ENCODE data around the gene GOLIM4. TPM values are rescaled to one million over a fixed set of nuclear protein-coding genes. Genes with fewer than 3 reads are reported as not detected.

GOLIM4 gene
- total RNA-seq, 1 experiment from 2014 or later = 24.6 TPM

- H3K4ac ChIP-seq (ENCODE audit: low read depth, low read length) = no peak overlapping the region
- H3K14ac ChIP-seq (ENCODE audit: insufficient read depth, low read length) = no peak overlapping the region
- no peak overlapping the region for H4K91ac ChIP-seq (ENCODE audit: insufficient read length, low read depth, low read length)
- no peaks in the 10 kb centered on the region for H3K9me3 ChIP-seq (ENCODE audit: control insufficient read depth, low read depth, low read length)
- no peak overlapping the region for H2AK5ac ChIP-seq (ENCODE audit: insufficient read length, low read length)
- no peak for TF ChIP-seq CTCF (conservative IDR thresholded peaks at IDR 0.05)
- no peak overlapping the region for H3K27ac ChIP-seq (ENCODE audit: insufficient read length, low read depth, low read length)
- H3K79me1 ChIP-seq (ENCODE audit: insufficient read depth, low read depth, low read length, poor library complexity, severe bottlenecking) = peaks cover 3% of the 10 kb centered on the region
- Mint-ChIP-seq H3K4me3 (no peak overlapping the region), H3K27me3 (ENCODE audit: low read depth) (no peaks in the 10 kb centered on the region), H3K27ac (no peak overlapping the region; a peak in 1 of 7 replicates), H3K36me3 (ENCODE audit: insufficient read depth in 1 of 3, low read depth in 3 of 3) (no peaks in the 10 kb centered on the region), H3K9me3 (no peaks in the 10 kb centered on the region; a peak in 1 of 5 replicates), H3K4me1 (peaks cover 0 to 6% of the 10 kb centered on the region in 2 experiments; a peak in 2 of 4 replicates)
- no peaks in the 10 kb centered on the region for H3K27me3 ChIP-seq (ENCODE audit: insufficient read depth, low read length)
- H2BK20ac ChIP-seq (ENCODE audit: low read depth, low read length, poor library complexity, severe bottlenecking) = no peak overlapping the region
- no peak for DNase-seq
- no peak overlapping the region for H2BK12ac ChIP-seq (ENCODE audit: insufficient read length, low read depth, low read length)
- no peak overlapping the region for H3K23ac ChIP-seq (ENCODE audit: insufficient read length, low read depth, low read length)
- H4K8ac ChIP-seq (replicated peaks; ENCODE audit: insufficient read length, low read depth, low read length) = no peak overlapping the region
- no peak overlapping the region for H2AFZ ChIP-seq (ENCODE audit: low read length)
- no peak overlapping the region for H2BK5ac ChIP-seq (ENCODE audit: insufficient read length, low read length)
- H3K4me1 ChIP-seq (ENCODE audit: insufficient read depth, low read length) = no peaks in the 10 kb centered on the region
- H4K20me1 ChIP-seq (ENCODE audit: control insufficient read depth, insufficient read depth, insufficient read length) = no peaks in the 10 kb centered on the region
- no peak overlapping the region for H3K9ac ChIP-seq (ENCODE audit: extremely low read depth, insufficient read length, low read length)
- H3K23me2 ChIP-seq (ENCODE audit: insufficient read length, low read depth, low read length, poor library complexity, severe bottlenecking) = no peaks in the 10 kb centered on the region
- peaks cover 3% of the 10 kb centered on the region for H3K79me2 ChIP-seq (ENCODE audit: insufficient read depth, low read length)
- no peak overlapping the region for H3K18ac ChIP-seq (ENCODE audit: insufficient read length, low read depth, low read length)
- H2BK120ac ChIP-seq (ENCODE audit: low read depth, low read length, poor library complexity, severe bottlenecking) = no peak overlapping the region
- no peak overlapping the region for H4K5ac ChIP-seq (ENCODE audit: insufficient read length, low read depth, low read length)
- no peak overlapping the region for H3K4me2 ChIP-seq (ENCODE audit: insufficient read depth, insufficient read length, low read length)
- no peak overlapping the region for H2BK15ac ChIP-seq (ENCODE audit: low read depth, low read length)
- H3K56ac ChIP-seq (ENCODE audit: insufficient read length, low read depth, low read length) = no peak overlapping the region
- H3T11ph ChIP-seq (ENCODE audit: low read length) = no peak overlapping the region
Measured at GRCh38 chr3:168063122-168063521, 32.6 kb downstream of the GOLIM4 start.
